Measurements from ENCODE around the gene SLC7A8.
A peak's percentile ranks its signal among the peaks of the same experiment; 100 is the strongest.
"Not testable (repeated sequence)": the region's sequence is repeated elsewhere in the genome, so short reads cannot be mapped to it uniquely, and the experiment has no call there.

Gene SLC7A8

GRCh38 chr14:23183479-23183878 is at the start of gene SLC7A8:
Gene SLC7A8 (minus strand): TSS chr14:23183660. CDS start chr14:23182914, 746 bp downstream.
- peak; percentile 11 for DNase-seq (ENCODE audit: low read depth)

- DNase-seq (ENCODE audit: low read depth) = not testable (repeated sequence)
Measured at GRCh38 chr14:23232241-23232808, 48.9 kb upstream of the SLC7A8 start.

GRCh38 chr14:23228812-23229211 is 45.4 kb upstream of the SLC7A8 start:
- DNase-seq (ENCODE audit: low read depth) = no peak

GRCh38 chr14:23227566-23227965 is 44.1 kb upstream of the SLC7A8 start:
- DNase-seq (ENCODE audit: low read depth) = no peak

GRCh38 chr14:23224958-23225357 is 41.5 kb upstream of the SLC7A8 start:
- not testable (repeated sequence) for DNase-seq (ENCODE audit: low read depth)

- DNase-seq (ENCODE audit: low read depth) = no peak
Measured at GRCh38 chr14:23219075-23219474, 35.6 kb upstream of the SLC7A8 start.

- DNase-seq (ENCODE audit: low read depth) = no peak
Measured at GRCh38 chr14:23217032-23218020, 33.9 kb upstream of the SLC7A8 start.

GRCh38 chr14:23215421-23215820 is 32.0 kb upstream of the SLC7A8 start:
- no peak for DNase-seq (ENCODE audit: low read depth)

- no peak for DNase-seq (ENCODE audit: low read depth)
Measured at GRCh38 chr14:23209651-23210423, 26.4 kb upstream of the SLC7A8 start.

- no peak for DNase-seq (ENCODE audit: low read depth)
Measured at GRCh38 chr14:23208324-23208723, 24.9 kb upstream of the SLC7A8 start.

GRCh38 chr14:23207146-23207540 is 23.7 kb upstream of the SLC7A8 start:
- no peak for DNase-seq (ENCODE audit: low read depth)

GRCh38 chr14:23206422-23207145 is 23.1 kb upstream of the SLC7A8 start:
- DNase-seq (ENCODE audit: low read depth) = no peak

- no peak for DNase-seq (ENCODE audit: low read depth)
Measured at GRCh38 chr14:23202001-23202400, 18.5 kb upstream of the SLC7A8 start.

GRCh38 chr14:23199141-23199540 is 15.7 kb upstream of the SLC7A8 start:
- not testable (repeated sequence) for DNase-seq (ENCODE audit: low read depth)

- not testable (repeated sequence) for DNase-seq (ENCODE audit: low read depth)
Measured at GRCh38 chr14:23196487-23196886, 13.0 kb upstream of the SLC7A8 start.

GRCh38 chr14:23195552-23196101 is 12.2 kb upstream of the SLC7A8 start:
- DNase-seq (ENCODE audit: low read depth) = no peak

- DNase-seq (ENCODE audit: low read depth) = no peak
Measured at GRCh38 chr14:23193432-23193831, 10.0 kb upstream of the SLC7A8 start.

GRCh38 chr14:23187925-23188324 is 4.5 kb upstream of the SLC7A8 start:
- DNase-seq (ENCODE audit: low read depth) = no peak

- DNase-seq (ENCODE audit: low read depth) = no peak
Measured at GRCh38 chr14:23186913-23187654, 3.6 kb upstream of the SLC7A8 start.

GRCh38 chr14:23185063-23185462 is 1.6 kb upstream of the SLC7A8 start:
- DNase-seq (ENCODE audit: low read depth) = no peak

GRCh38 chr14:23183158-23183470 is 346 bp downstream of the SLC7A8 start:
- no peak for DNase-seq (ENCODE audit: low read depth)
